HEK293 (cell line): ENCODE results near the gene MBTD1.

Source experiments
- CTCF ChIA-PET: fragments of 350-600 bp; formaldehyde crosslinking; extraction: SDS; loops from one replicate; lab custom pipeline; 2021; ENCODE audit warnings: antibody characterized with exemption; lab: Yijun Ruan, JAX
- POLR2A ChIA-PET: fragments of 300-600 bp; formaldehyde crosslinking; extraction: SDS; loops from one replicate; lab custom pipeline; 2020; ENCODE audit warnings: antibody characterized with exemption, inconsistent platforms; lab: Yijun Ruan, JAX
- H3K27ac ChIP-seq: fragments of 200-500 bp; sonication (Bioruptor generic); 2 replicates; pipeline ENCODE4 v1.5.1; 2014; ENCODE audit warnings: low read depth, low read length, control low read depth, inconsistent platforms; ENCODE audit errors: extremely low read depth
- H3K36me3 ChIP-seq, 2 experiments: fragments of 200-500 bp in 1 of 2; sonication (Bioruptor generic) in 1 of 2; 1 replicate in 1 of 2; 2 replicates in 1 of 2; pipeline ENCODE4 v1.5.1; 2014 to 2017; ENCODE audit warnings: inconsistent platforms in 2 of 2, low read length in 2 of 2; ENCODE audit not compliant: control insufficient read depth in 2 of 2, insufficient read depth in 1 of 2
- H3K4me1 ChIP-seq: fragments of 200-500 bp; sonication (Bioruptor generic); 2 replicates; pipeline ENCODE4 v1.5.1; 2014; ENCODE audit warnings: mild to moderate bottlenecking, low read length, inconsistent platforms; ENCODE audit not compliant: control insufficient read depth, insufficient read depth
- H3K4me3 ChIP-seq: 2 replicates; pipeline ENCODE4 v1.5.1; 2011; ENCODE audit warnings: low read depth, mild to moderate bottlenecking, control low read depth, low read length, moderate library complexity
- H3K9me3 ChIP-seq: fragments of 200-500 bp; sonication (Bioruptor generic); 2 replicates; pipeline ENCODE4 v1.5.1; 2014; ENCODE audit warnings: low read depth, low read length, inconsistent platforms; ENCODE audit not compliant: control insufficient read depth, insufficient read depth
- BCL11A ChIP-seq: fragments of 450-650 bp; formaldehyde crosslinking; IDR thresholded peaks from 2 replicates; pipeline ENCODE4 v1.5.1; 2016; ENCODE audit warnings: low read depth, missing biosample characterization, missing genetic modification characterization
- EGR2 ChIP-seq: fragments of 450-650 bp; formaldehyde crosslinking; IDR thresholded peaks from 2 replicates; pipeline ENCODE4 v1.5.1; 2016; ENCODE audit warnings: low read depth, missing biosample characterization, missing genetic modification characterization
- OVOL3 ChIP-seq: fragments of 450-650 bp; formaldehyde crosslinking; IDR thresholded peaks from 2 replicates; pipeline ENCODE4 v1.5.1; 2016; ENCODE audit warnings: missing biosample characterization, missing genetic modification characterization
- PRDM1 ChIP-seq: fragments of 450-650 bp; formaldehyde crosslinking; IDR thresholded peaks from 2 replicates; pipeline ENCODE4; 2016; ENCODE audit warnings: missing biosample characterization, missing genetic modification characterization
- SCRT1 ChIP-seq: fragments of 450-650 bp; formaldehyde crosslinking; IDR thresholded peaks from 2 replicates; pipeline ENCODE4 v1.5.1; 2016; ENCODE audit warnings: missing biosample characterization, missing genetic modification characterization, borderline replicate concordance
- SCRT2 ChIP-seq: fragments of 450-650 bp; formaldehyde crosslinking; IDR thresholded peaks from 2 replicates; pipeline ENCODE4 v1.5.1; 2016; ENCODE audit warnings: missing biosample characterization, missing genetic modification characterization
- WT1 ChIP-seq: fragments of 450-650 bp; formaldehyde crosslinking; IDR thresholded peaks from 2 replicates; pipeline ENCODE4 v1.5.1; 2016; ENCODE audit warnings: missing biosample characterization, missing genetic modification characterization
- ZEB2 ChIP-seq: fragments of 450-650 bp; formaldehyde crosslinking; IDR thresholded peaks from 2 replicates; pipeline ENCODE4 v1.5.1; 2016; ENCODE audit warnings: missing biosample characterization, missing genetic modification characterization
- ZFHX2 ChIP-seq: fragments of 450-650 bp; formaldehyde crosslinking; conservative IDR thresholded peaks from 2 replicates; pipeline ENCODE4 v1.5.1; 2016; ENCODE audit warnings: missing biosample characterization, missing genetic modification characterization
- ZNF138 ChIP-seq: fragments of 450-650 bp; formaldehyde crosslinking; IDR thresholded peaks from 2 replicates; pipeline ENCODE4 v1.5.1; 2016; ENCODE audit warnings: missing biosample characterization, missing genetic modification characterization, borderline replicate concordance
- ZNF391 ChIP-seq: fragments of 450-650 bp; formaldehyde crosslinking; IDR thresholded peaks from 2 replicates; pipeline ENCODE4 v1.5.1; 2016; ENCODE audit warnings: low read depth, missing biosample characterization, missing genetic modification characterization, borderline replicate concordance
- ZNF530 ChIP-seq: fragments of 450-650 bp; formaldehyde crosslinking; IDR thresholded peaks from 2 replicates; pipeline ENCODE4 v1.5.1; 2016; ENCODE audit warnings: low read depth, missing biosample characterization, missing genetic modification characterization
- ZNF610 ChIP-seq: fragments of 450-650 bp; formaldehyde crosslinking; IDR thresholded peaks from 2 replicates; pipeline ENCODE4 v1.5.1; 2016; ENCODE audit warnings: missing biosample characterization, missing genetic modification characterization, borderline replicate concordance
- ZNF623 ChIP-seq: fragments of 450-650 bp; formaldehyde crosslinking; IDR thresholded peaks from 2 replicates; pipeline ENCODE4 v1.5.1; 2016; ENCODE audit warnings: missing biosample characterization, missing genetic modification characterization
- ZNF654 ChIP-seq: fragments of 450-650 bp; formaldehyde crosslinking; IDR thresholded peaks from 2 replicates; pipeline ENCODE4 v1.5.1; 2016; ENCODE audit warnings: low read depth, missing biosample characterization, missing genetic modification characterization
- TF ChIP-seq, protein P1 (sequence below): fragments of 450-650 bp; formaldehyde crosslinking; IDR thresholded peaks from 2 replicates; pipeline ENCODE4 v1.5.1; 2016; ENCODE audit warnings: missing biosample characterization, missing genetic modification characterization, low read depth
- TF ChIP-seq, protein P2 (sequence below): fragments of 450-650 bp; formaldehyde crosslinking; IDR thresholded peaks from 2 replicates; pipeline ENCODE4 v1.5.1; 2016; ENCODE audit warnings: missing biosample characterization, missing genetic modification characterization
- TF ChIP-seq, protein P3 (sequence below): fragments of 450-650 bp; formaldehyde crosslinking; IDR thresholded peaks from 2 replicates; pipeline ENCODE4 v1.5.1; 2017; ENCODE audit warnings: missing biosample characterization, missing genetic modification characterization

The MBTD1 gene

DNA sequence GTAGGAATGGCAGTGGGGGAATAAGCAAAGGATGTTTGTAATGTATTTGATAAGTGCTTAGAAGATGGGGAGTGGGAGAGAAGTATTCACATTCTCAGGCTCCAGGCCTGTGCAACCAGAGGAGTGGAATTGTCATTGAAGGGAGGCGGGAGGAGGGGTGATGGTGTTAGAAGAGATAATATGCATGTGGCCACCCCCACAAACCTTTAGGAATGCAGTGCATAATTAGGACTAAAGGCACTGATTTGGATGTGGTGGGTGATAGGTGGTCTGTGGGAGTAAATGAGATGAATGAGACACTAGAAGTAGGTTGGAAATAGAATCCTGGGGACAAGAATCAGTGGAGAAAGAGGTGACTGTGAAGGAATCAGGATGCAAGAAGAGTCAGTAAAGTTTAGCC is 27.6 kb upstream of the MBTD1 start:
- ChIA-PET CTCF (interaction anchor here (1.2 kb wide), 1 partner anchor 10 kb away, joined by 3 read pairs; no protein-coding TSS in a partner anchor), POLR2A (no interaction called here)
- no peak for TF ChIP-seq ZNF623 (tag by site-specific recombination)
- no peak for TF ChIP-seq BCL11A (tag by site-specific recombination)
- TF ChIP-seq ZFHX2 (tag by site-specific recombination): peak; percentile 64
- TF ChIP-seq ZNF654: no peak
- peak; percentile 82 for TF ChIP-seq EGR2 (tag by site-specific recombination)
- H3K27ac ChIP-seq: no peak overlapping the region
- H3K4me3 ChIP-seq: no peak overlapping the region
- no peaks in the 10 kb centered on the region for H3K4me1 ChIP-seq
- peaks cover 88 to 94% of the 10 kb centered on the region in 2 experiments for H3K36me3 ChIP-seq
- H3K9me3 ChIP-seq: no peaks in the 10 kb centered on the region

DNA sequence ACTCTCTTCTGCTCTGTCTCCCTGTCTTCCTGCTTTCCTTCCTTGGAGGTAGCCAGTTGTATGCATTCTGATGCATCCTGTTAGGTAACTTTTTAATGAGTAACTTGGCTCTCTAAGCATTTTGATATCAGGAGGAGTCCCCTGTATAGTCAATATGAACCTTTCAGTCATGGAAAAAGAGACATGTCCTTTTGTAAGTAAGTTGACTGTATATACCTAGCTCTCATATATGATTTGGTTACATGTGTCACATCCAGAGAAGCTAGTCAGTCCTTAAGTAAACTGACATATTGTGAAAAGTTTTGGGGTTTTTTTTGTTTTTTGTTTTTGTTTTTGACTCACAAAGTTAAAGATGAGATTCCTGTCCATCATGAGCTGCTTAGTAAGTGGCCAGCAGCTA is 19.3 kb upstream of the MBTD1 start:
- ChIA-PET CTCF (interaction anchor here (0.6 to 1.4 kb wide), 2 partner anchors 14 to 19 kb away, joined by 4 read pairs; no protein-coding TSS in a partner anchor), POLR2A (no interaction called here)
- Histone ChIP-seq H3K27ac (no peak overlapping the region), H3K4me1 (no peaks in the 10 kb centered on the region), H3K9me3 (no peaks in the 10 kb centered on the region), H3K4me3 (no peak overlapping the region), H3K36me3 (peaks cover 87 to 90% of the 10 kb centered on the region in 2 experiments)
- TF ChIP-seq, protein P1, sequence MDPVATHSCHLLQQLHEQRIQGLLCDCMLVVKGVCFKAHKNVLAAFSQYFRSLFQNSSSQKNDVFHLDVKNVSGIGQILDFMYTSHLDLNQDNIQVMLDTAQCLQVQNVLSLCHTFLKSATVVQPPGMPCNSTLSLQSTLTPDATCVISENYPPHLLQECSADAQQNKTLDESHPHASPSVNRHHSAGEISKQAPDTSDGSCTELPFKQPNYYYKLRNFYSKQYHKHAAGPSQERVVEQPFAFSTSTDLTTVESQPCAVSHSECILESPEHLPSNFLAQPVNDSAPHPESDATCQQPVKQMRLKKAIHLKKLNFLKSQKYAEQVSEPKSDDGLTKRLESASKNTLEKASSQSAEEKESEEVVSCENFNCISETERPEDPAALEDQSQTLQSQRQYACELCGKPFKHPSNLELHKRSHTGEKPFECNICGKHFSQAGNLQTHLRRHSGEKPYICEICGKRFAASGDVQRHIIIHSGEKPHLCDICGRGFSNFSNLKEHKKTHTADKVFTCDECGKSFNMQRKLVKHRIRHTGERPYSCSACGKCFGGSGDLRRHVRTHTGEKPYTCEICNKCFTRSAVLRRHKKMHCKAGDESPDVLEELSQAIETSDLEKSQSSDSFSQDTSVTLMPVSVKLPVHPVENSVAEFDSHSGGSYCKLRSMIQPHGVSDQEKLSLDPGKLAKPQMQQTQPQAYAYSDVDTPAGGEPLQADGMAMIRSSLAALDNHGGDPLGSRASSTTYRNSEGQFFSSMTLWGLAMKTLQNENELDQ (tag by site-specific recombination): no peak
- TF ChIP-seq ZNF138 (tag by site-specific recombination) (no peak), ZEB2 (tag by site-specific recombination) (no peak), ZNF623 (tag by site-specific recombination) (no peak), ZNF610 (tag by site-specific recombination) (no peak), WT1 (no peak)

DNA sequence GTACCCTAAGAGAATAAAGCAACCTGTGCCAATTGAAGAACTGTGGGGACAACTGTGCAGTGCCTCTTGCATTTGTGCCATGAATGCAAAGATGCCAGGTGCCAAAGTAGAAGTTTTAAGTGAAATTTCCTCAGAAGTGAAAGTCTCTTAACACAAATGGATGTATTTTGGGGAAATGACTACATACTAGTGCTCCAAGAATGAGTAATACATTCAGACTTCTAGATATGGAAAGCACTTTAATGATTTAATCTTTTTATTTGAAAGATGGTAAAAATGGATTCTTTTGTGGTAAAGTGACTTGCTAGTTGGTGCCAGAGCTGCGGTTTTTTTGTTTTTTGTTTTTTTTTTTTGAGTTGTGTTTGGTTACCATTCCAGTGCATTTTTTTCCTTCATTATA is 15.5 kb upstream of the MBTD1 start:
- no peak overlapping the region for H3K27ac ChIP-seq
- H3K36me3 ChIP-seq: peaks cover 79 to 96% of the 10 kb centered on the region in 2 experiments
- peak; percentile 50 for TF ChIP-seq PRDM1 (tag by site-specific recombination)
- TF ChIP-seq, protein P2, sequence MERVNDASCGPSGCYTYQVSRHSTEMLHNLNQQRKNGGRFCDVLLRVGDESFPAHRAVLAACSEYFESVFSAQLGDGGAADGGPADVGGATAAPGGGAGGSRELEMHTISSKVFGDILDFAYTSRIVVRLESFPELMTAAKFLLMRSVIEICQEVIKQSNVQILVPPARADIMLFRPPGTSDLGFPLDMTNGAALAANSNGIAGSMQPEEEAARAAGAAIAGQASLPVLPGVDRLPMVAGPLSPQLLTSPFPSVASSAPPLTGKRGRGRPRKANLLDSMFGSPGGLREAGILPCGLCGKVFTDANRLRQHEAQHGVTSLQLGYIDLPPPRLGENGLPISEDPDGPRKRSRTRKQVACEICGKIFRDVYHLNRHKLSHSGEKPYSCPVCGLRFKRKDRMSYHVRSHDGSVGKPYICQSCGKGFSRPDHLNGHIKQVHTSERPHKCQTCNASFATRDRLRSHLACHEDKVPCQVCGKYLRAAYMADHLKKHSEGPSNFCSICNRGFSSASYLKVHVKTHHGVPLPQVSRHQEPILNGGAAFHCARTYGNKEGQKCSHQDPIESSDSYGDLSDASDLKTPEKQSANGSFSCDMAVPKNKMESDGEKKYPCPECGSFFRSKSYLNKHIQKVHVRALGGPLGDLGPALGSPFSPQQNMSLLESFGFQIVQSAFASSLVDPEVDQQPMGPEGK (tag by site-specific recombination): no peak
- H3K4me1 ChIP-seq: no peaks in the 10 kb centered on the region
- H3K4me3 ChIP-seq: no peak overlapping the region
- H3K9me3 ChIP-seq: no peaks in the 10 kb centered on the region
- POLR2A ChIA-PET: no interaction called here
- CTCF ChIA-PET: no interaction called here

DNA sequence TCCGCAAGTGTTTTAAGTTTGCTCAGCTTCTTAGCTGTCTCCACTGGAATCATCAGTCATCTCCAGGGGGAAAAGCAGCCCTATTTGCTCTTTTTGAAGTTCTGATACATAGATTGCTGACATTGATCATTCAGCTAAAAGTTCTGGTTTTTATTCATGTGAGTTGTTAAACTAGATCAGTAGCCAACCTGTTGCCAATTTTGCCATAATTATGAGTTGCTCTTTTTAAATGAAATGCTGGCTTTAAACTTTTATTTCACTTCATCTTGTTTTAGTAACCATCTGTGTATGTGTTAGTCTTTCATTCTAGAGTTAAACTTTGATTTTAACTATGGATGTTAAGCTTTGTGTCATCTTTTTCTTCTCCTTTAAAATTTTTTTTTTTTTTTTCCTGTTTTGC is 13.0 kb upstream of the MBTD1 start:
- Histone ChIP-seq H3K36me3 (peaks cover 78 to 94% of the 10 kb centered on the region in 2 experiments), H3K4me1 (no peaks in the 10 kb centered on the region), H3K27ac (no peak overlapping the region), H3K4me3 (no peak overlapping the region), H3K9me3 (no peaks in the 10 kb centered on the region)
- TF ChIP-seq, protein P3, sequence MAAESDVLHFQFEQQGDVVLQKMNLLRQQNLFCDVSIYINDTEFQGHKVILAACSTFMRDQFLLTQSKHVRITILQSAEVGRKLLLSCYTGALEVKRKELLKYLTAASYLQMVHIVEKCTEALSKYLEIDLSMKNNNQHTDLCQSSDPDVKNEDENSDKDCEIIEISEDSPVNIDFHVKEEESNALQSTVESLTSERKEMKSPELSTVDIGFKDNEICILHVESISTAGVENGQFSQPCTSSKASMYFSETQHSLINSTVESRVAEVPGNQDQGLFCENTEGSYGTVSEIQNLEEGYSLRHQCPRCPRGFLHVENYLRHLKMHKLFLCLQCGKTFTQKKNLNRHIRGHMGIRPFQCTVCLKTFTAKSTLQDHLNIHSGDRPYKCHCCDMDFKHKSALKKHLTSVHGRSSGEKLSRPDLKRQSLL (tag by site-specific recombination): no peak
- TF ChIP-seq SCRT2 (tag by site-specific recombination): peak; percentile 88
- no peak for TF ChIP-seq OVOL3 (tag by site-specific recombination)
- no peak for TF ChIP-seq ZNF530 (tag by site-specific recombination)
- TF ChIP-seq ZNF391 (tag by site-specific recombination): no peak
- 0 out of 2 replicates have a peak, but pooled peaks have one; percentile 49 for TF ChIP-seq SCRT1
- ChIA-PET CTCF (interaction anchor here (0.6 to 0.7 kb wide), 2 partner anchors 119 to 128 kb away, joined by 3 read pairs; partner anchors contain the start of gene NME1), POLR2A (interaction anchor here (0.7 to 1.2 kb wide), 3 partner anchors 13 to 25 kb away, joined by 3 to 4 read pairs (median 4); partner anchors contain the start of gene MBTD1)
